Pons (tissue), 1 donor: ENCODE results near the gene PNMA8A.
A peak's percentile ranks its signal among the peaks of the same experiment; 100 is the strongest.
"Not testable (repeated sequence)": the region's sequence is repeated elsewhere in the genome, so short reads cannot be mapped to it uniquely, and the experiment has no call there.

Source experiments
- DNase-seq: peaks from one replicate; pipeline ENCODE4 v3.0.0-alpha.2; 2016; ENCODE audit warnings: low spot score

Gene PNMA8A, protein sequence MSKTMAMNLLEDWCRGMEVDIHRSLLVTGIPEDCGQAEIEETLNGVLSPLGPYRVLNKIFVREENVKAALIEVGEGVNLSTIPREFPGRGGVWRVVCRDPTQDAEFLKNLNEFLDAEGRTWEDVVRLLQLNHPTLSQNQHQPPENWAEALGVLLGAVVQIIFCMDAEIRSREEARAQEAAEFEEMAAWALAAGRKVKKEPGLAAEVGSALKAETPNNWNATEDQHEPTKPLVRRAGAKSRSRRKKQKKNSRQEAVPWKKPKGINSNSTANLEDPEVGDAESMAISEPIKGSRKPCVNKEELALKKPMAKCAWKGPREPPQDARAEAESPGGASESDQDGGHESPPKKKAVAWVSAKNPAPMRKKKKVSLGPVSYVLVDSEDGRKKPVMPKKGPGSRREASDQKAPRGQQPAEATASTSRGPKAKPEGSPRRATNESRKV

DNA sequence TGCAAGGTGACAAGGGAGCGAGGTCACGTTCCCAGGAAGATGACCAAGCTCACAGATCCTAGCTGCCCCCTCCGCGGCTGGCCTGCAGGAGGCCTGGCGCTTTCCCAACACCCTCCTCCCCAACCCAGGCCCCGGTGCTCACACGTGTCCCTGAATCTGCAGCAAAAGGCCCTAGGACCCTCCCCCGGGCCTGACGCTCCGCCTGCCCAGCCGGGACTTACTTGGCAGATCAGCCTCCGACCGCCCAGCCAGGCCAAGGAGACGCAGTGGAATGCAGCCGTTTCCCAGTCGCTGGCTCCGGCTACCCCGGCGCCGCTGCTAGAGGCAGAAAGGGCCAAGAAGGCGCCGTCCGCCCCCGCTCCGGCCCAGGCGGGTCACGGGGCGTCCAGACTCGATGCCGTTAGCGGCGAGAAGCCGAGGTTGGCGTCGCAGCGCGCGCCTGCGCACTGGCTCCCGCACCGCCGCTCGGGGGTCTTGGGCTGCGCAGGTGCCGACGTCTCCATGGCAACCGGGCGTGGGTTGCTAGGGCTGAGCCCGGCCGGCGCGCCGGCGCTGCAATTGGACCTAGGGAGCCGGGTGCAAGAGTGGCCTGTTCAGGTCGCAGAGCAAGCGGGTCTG lies at the start of gene PNMA8A:
TSS of gene PNMA8A (minus strand) at position 448 of the 618 bp plus-strand sequence. CDS start 528 bp downstream, outside the sequence.
- DNase-seq, result peak; percentile 66

DNA sequence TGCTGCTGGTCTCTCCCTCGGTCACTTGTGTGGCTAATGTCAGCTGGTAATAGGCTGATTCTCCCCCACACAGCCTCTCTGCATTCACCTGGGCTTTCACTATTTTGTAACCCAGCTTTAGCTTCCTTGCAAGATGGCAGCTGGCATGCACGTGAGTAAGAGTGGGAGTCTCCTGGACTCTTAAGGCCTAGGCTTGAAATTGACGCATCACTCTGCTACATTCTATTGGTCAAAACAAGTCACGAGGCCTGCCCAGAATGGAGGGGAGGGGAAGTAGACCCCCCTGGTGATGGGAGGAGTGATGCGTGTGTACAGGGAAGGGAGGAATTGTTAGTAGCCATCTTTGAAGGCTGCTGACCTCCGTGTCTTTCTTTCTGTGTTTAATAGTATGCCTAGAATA lies 49.3 kb upstream of the PNMA8A start:
- DNase-seq, result no peak

- no peak for DNase-seq
These were observed 46.1 kb upstream of the PNMA8A start for GRCh38 chr19:46517471-46517870.

- DNase-seq, result no peak
These were observed 44.6 kb upstream of the PNMA8A start for GRCh38 chr19:46515879-46516350.

DNA sequence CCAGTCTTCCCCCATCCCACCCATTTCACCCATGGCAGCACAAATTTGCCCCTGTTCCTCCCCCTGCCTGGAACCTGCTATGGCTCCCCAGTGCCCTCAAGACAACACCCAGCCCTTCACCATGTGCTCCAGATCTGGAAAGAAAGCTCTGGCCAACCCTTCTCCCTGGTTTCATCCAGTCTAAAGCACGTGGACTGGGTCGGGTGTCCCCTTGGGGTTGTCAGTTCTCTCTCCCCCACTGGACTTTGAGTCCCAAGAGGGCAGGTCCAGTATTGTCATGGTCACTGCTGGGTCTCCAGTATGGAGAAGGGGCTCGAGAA lies 43.9 kb upstream of the PNMA8A start:
- DNase-seq, result no peak

GRCh38 chr19:46514589-46515289 lies 43.4 kb upstream of the PNMA8A start:
- no peak for DNase-seq

DNA sequence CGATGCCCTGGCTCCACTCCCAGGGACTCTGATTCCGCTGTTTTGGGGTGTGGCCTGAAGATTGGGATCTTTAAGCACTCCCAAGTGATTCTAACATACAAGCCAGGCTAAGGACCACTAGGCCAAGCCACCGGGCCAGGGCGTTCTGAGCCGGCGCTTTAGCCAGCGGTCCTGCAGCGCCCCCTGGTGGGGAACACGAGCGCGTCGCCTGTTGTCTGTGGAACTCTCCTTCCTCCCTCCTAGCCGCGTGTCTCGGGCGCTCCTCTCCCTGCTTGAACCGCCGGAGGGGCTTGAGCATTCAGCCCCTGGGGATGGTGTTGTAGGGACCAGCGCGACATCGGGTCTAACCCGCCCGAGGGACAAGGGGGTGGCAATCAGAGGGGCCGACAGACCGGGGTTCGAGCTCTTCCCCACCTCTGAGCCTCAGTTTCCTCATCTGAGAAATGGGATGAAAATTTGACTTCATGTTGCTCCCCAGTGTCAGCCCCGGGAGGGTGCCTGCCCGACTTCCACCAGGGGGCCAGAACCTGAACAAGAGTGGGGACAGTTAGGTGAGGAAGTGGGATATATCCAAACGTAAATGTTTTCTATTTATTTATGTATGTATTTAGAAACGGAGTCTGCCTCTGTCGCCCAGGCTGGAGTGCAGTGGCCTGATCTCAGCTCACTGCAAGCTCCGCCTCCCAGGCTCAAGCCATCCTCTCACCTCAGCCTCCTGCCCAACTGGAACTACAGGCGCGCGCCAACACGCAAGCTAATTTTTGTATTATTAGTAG lies 42.3 kb upstream of the PNMA8A start:
- DNase-seq, result peak; percentile 69

DNA sequence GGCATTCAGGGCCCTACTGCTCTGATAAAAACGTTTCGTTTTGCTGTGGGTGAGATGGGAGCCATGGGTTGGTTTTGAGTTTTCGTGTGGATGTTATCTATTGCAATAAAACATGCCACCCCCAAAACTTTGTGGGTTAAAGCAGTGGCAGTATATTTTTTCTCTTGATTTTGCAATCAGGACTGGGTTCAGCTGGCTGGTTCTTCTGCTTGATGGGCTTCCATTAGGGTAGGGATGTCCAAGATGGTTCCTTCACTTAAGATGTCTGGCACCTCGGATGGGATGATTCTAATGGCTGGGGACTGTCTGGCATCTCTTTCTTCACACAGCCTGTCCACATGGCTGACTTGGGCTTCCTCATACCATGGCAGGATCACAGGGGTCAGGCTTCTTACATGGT lies 39.9 kb upstream of the PNMA8A start:
- DNase-seq, result no peak

DNA sequence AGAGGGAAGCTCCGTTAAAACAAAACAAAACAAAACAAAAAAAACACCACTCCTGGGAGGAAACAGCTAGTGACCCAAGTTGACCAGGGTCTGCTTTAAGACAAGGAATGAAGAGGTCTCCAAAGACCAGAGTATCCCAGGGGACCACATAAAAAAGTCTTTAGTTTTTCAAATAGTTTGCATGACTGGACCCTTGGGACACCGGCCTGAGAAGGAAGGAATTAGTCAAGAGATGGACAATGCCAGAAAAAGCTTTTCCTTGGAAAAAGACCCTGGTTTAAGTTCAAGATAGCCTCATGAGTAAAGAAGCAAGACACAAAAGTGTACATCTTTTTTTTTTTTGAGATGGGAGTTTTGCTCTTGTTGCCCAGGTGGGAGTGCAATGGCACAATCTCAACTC lies 36.8 kb upstream of the PNMA8A start:
- no peak for DNase-seq

DNA sequence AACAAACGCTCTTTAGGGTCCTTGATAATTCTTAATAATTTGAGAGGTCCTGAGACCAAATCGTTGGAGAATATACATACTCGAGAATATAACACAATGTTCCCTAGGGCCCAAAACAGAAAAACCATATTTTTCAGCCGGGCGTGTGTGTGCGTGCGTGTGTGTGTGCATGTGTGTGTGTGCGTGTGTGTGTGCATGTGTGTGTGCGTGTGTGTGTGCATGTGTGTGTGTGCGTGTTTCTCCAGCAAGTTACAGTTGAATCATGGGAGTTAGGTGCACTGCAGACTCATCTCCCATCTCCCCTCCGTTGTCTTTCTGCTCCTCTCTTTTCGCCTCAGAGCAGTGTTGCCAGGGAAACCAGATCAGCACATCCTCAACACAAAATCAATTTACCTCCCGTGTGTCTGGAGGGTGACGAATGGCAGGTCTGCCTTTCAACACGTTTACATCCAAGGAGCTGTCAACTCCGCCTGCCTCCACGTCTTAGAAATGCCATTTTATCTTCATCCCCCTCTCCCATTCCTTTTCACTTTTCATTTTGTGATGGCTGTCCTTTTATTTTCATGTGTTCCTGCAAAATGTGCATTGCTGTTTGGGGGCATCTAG lies 32.6 kb upstream of the PNMA8A start:
- no peak for DNase-seq

- DNase-seq, result no peak
These were observed 31.5 kb upstream of the PNMA8A start for GRCh38 chr19:46502891-46503290.

DNA sequence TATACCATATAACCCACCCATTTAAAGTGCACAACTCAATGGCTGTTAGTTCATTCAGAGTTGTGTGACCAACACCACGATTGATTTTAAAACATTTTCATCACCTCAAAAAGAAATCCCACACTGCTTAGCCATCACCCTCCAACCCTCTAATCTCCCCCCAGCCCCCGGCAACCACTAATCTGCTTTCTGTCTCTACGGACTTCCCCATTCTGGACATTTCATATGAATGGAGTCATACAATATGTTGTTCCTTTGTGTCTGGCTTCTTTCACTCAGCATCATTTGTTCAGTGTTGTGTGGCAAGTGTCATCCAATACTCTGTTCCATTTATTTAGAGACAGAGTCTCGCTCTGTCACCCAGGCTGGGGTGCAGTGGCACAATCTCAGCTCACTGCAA lies 28.3 kb upstream of the PNMA8A start:
- DNase-seq, result no peak

GRCh38 chr19:46497773-46498172 lies 26.4 kb upstream of the PNMA8A start:
- DNase-seq, result no peak

- DNase-seq, result not testable (repeated sequence)
These were observed 25.5 kb upstream of the PNMA8A start for GRCh38 chr19:46496886-46497285.

DNA sequence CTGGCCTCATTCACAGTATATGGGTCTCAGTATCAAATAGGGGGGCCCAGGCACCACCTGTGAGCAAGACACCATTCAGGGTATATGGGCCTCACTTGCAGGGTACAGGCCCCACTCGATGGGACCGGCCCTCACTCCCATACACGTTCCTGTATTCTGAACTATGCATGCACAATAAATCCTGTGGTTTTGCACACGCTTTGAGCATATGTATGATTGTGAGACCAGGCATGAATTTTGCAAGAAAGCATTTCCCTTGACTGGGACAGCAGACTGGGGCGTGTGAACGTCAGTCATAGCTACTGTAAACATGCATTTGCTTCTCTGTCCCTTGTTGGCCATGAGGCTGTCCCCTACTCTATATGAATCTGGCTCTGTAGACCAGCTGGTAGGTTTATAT lies 24.9 kb upstream of the PNMA8A start:
- DNase-seq, result no peak

- peak; percentile 78 for DNase-seq
These were observed 24.4 kb upstream of the PNMA8A start, which contains the start of gene PNMA8B for GRCh38 chr19:46495786-46496099. PNMA8B (minus strand) TSS chr19:46495867; CDS start chr19:46495465, 402 bp downstream.

DNA sequence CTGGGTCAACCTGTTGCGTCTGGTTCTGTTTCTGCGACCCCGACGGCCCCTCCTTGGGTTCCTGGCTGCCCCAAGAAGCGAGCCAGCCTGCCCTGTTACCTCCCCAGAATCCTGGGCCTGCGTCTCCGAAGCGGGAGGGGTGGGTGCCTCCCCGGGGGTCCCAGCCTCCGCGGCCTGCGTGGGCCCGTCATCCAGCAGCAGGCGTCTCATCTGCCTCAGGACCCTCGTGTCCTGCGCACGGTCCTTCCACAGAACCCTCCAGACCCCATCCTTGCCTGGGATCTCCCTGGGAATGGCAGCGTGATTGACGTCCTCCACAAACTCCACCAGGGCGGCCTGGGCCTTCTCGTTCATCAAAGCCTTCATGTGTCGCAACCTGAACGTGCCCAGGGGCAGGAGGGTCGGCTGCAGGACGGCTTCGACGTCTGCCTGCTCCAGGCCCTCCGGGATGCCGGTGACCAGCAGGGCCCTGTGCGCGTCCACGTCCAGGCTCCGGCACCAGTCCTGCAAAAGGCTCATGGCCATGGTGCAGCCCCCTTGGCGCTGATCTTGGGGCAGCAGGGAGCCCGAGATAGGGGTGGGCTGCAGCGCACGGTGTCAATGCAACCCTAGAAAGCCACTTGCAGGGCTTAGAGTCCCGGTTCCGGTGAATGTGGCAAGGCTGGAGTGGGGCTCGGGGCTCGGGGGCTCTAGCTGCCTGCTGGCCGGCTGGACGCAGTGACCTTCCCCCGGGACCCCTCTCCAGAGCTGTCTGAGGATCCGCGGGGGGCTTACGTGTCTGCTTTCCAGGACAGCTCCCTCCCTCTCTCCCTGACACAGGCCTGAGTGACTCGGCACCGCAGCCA lies 23.8 kb upstream of the PNMA8A start:
- no peak for DNase-seq

- no peak for DNase-seq
These were observed 23.0 kb upstream of the PNMA8A start for GRCh38 chr19:46494146-46494940.

GRCh38 chr19:46493236-46494145 lies 22.1 kb upstream of the PNMA8A start:
- no peak for DNase-seq
